ENCODE measurements around the gene SOX4. TPM values are rescaled to one million over a fixed set of nuclear protein-coding genes. Genes with fewer than 3 reads are reported as not detected.

Gene SOX4
- total RNA-seq, 1 experiment from 2014 or later = 26.3 TPM

- peak; percentile 81 for DNase-seq (ENCODE audit: low read depth)
Observed at GRCh38 chr6:21593927-21594415, 420 bp downstream of the SOX4 start.

- DNase-seq (ENCODE audit: low read depth) = peak; percentile 75
Observed at GRCh38 chr6:21594416-21595281, 1.1 kb downstream of the SOX4 start.

GRCh38 chr6:21595285-21596144 lies 2.0 kb downstream of the SOX4 start:
- DNase-seq (ENCODE audit: low read depth) = peak; percentile 66

GRCh38 chr6:21596145-21596948 lies 2.8 kb downstream of the SOX4 start:
- DNase-seq (ENCODE audit: low read depth) = peak; percentile 81

GRCh38 chr6:21596949-21597682 lies 3.6 kb downstream of the SOX4 start:
- DNase-seq (ENCODE audit: low read depth) = peak; percentile 72

GRCh38 chr6:21597801-21598673 lies 4.5 kb downstream of the SOX4 start:
- DNase-seq (ENCODE audit: low read depth) = peak; percentile 31

- no peak for DNase-seq (ENCODE audit: low read depth)
Observed at GRCh38 chr6:21598674-21599023, 5.1 kb downstream of the SOX4 start.

DNA sequence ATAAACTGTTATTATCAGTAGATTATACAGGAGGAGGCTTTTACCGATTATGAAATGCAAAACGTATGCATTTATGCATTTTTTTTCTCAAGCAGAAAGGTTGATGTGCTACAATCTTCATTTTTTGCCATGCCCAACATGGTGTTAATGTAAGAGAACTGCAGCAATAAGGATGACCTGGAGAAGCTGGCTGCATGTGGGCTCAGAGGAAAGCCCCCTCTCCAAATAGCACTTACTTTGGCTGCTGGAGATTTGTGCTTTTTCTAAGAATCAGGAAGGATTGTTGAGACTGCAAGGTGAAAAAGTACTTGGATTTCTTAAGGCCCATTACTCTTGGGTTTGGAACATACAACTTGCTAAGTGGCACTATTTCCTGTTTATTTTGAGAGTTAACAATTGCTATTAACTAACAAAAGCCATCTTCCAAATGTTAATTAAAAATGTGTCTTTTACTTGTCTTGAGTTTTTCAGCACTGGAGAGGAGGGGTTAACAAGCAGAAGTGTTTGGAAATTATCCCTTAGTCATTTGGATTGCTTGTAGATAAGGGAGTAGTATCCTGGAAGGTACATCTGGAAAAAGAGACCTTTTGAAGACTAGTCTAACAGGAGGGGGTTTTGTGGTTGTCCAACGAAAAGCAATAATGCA lies 5.6 kb downstream of the SOX4 start:
- no peak for DNase-seq (ENCODE audit: low read depth)

GRCh38 chr6:21601339-21601923 lies 7.9 kb downstream of the SOX4 start:
- DNase-seq (ENCODE audit: low read depth) = no peak

DNA sequence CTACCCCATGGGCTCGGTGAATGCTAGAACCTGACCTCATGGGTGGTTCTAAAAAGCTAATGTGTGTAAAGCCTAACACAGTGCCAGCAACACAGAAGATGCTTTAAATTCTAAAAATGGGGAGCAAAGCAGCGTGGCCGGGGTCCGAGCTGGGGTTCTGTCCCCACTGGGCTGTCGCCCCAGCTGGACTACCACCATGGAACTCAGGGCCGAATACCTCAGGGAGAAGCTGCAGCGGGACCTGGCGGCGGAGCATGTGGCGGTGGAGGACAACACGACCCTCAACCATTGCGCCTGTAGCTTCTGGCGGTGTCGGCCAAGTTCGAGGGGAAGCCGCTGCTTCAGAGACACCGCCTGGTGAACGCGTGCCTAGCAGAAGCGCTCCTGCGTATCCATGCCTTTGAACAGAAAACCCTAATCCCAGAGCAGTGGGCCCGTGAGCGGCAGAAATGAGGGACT lies 8.4 kb downstream of the SOX4 start:
- DNase-seq (ENCODE audit: low read depth) = no peak

GRCh38 chr6:21603082-21603952 lies 9.8 kb downstream of the SOX4 start:
- no peak for DNase-seq (ENCODE audit: low read depth)

DNA sequence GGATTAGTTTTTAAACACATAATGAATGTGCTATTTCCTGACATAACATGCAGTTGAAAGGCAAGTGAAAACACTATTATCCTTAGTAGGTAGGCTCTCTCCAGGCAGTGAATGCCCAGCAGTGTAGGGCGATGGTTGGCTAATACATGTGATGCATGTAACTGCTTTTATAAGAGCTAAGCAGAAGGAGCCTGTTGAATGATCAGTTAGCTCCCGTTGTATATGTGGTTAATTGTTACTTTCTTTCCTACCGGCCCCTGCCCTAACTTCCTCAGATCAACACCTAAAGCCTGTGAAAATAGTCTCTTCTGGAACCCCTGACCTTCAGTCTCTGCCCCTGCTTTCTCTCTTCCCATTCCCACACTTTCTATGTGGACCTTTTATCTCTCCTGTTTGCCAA lies 10.5 kb downstream of the SOX4 start:
- DNase-seq (ENCODE audit: low read depth) = no peak

DNA sequence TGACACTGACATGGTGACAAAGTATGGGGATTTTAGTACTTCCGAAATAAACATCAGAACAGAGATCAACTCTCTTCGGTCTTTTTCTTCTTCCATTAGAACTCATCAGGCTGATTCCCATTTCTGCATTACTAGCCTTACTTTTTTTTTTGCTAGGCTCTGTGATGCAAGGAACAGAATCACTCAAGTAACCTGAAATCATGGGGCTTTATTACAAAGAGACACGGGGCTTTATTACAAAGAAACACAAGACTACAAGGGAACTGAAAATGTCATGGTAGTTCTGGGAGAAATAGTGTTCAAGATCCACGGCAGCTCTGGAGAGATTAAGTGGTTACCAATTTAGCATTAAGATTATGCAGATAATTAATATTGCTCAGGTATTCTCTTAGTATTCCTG lies 11.6 kb downstream of the SOX4 start:
- no peak for DNase-seq (ENCODE audit: low read depth)

DNA sequence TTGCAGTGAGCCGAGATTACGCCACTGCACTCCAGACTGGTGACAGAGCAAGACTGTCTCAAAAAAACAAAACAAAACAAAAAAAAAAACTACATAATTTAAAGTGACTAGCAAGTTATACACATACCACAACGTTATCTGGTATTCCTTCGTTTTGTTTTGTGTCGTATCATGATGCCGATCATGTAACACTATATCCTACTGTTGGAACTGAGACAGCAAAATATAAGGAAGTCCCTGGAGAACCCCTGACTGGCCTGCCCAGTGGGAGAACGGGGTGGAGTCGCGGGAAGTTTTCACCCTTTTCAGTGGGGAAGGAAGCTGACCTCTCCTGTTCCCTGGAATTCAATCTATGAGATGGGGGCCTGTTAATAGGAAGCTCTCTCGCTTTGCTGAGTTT lies 15.1 kb downstream of the SOX4 start:
- no peak for DNase-seq (ENCODE audit: low read depth)

GRCh38 chr6:21609881-21610329 lies 16.4 kb downstream of the SOX4 start:
- DNase-seq (ENCODE audit: low read depth) = no peak

DNA sequence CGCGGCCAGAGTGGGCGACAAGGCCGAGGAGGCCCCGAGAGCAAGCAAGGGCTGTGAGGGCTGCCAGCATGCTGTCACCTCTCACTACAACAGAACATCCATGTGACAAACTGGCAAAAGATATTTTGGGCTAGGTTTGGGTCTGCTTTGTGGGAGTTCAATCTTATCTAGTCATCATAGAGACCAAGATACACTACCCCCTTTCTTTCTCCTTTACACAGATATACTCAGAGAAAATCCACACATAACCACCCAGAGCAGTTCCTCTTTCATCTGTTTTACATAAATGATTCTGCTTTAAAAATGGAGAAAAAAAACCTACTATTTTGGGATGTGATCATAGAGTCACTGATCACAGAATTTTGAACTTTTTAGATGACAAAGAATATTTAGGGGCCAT lies 16.8 kb downstream of the SOX4 start:
- DNase-seq (ENCODE audit: low read depth) = no peak

DNA sequence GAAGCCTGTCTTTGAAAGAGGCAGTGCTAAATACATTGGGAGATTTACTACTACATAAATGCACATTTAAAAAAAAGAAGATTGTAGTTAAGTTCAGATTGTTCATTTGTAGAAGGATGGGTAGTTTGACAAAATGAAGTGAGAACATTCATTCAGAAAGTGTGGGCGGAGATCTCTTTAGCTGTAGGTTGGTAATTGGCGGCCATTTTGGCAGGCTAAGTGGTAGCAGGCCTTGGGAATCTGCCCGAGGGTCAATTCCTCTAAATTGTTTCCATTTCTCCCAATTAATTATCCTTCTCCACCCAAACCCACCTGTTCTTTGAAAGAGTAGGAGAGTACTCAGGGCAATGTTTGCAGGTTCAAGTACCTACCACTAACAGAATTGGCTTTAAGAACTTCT lies 17.9 kb downstream of the SOX4 start:
- DNase-seq (ENCODE audit: low read depth) = no peak
